Activated CD4-positive, alpha-beta T cell treated with anti-CD3 and anti-CD28 coated beads, Interleukin-2, amount 10 ng/mL, durations not matched to agents 7 days and 5 days (primary cell): ENCODE results near the gene PTPRN2. TPM values are rescaled to one million over a fixed set of nuclear protein-coding genes. Genes with fewer than 3 reads are reported as not detected.

Source experiments
- CTCF ChIA-PET: fragments of 350-600 bp; sonication (Branson Sonifier 250); formaldehyde crosslinking; loops from one replicate; lab custom pipeline; 2021; ENCODE audit warnings: antibody characterized with exemption; lab: Charles Lee
- POLR2A ChIA-PET: fragments of 350-600 bp; sonication (Branson Sonifier 250); formaldehyde crosslinking; loops from one replicate; lab custom pipeline; 2021; ENCODE audit warnings: antibody characterized with exemption; lab: Charles Lee
- DNase-seq: peaks from one replicate; pipeline ENCODE4 v3.0.0-alpha.2; 2020
- H3K27ac Mint-ChIP-seq: one replicate; pipeline ENCODE4 v1.8.0; 2021; ENCODE audit warnings: mild to moderate bottlenecking, moderate library complexity, mixed read lengths
- H3K27me3 Mint-ChIP-seq: one replicate; pipeline ENCODE4 v1.8.0; 2021; ENCODE audit warnings: mixed read lengths
- H3K36me3 Mint-ChIP-seq: one replicate; pipeline ENCODE4 v1.8.0; 2021; ENCODE audit warnings: low read depth, mixed read lengths
- H3K4me1 Mint-ChIP-seq: one replicate; pipeline ENCODE4 v1.8.0; 2021; ENCODE audit warnings: mixed read lengths
- H3K4me3 Mint-ChIP-seq: one replicate; pipeline ENCODE4 v1.8.0; 2021; ENCODE audit warnings: mild to moderate bottlenecking, moderate library complexity, mixed read lengths
- H3K9me3 Mint-ChIP-seq: one replicate; pipeline ENCODE4 v1.8.0; 2021; ENCODE audit warnings: mixed read lengths
- total RNA-seq, 2 experiments: library from RNA; stranded (reverse); gene quantifications; one replicate each; pipeline ENCODE4 v1.2.3, GENCODE V29; 2021

The PTPRN2 gene
- total RNA-seq, 2 experiments from 2014 or later: 2.6 to 2.7 TPM

GRCh38 chr7:158582089-158582456 is 5.5 kb downstream of the PTPRN2 start:
- Mint-ChIP-seq H3K4me1 (peaks cover 7% of the 10 kb centered on the region), H3K9me3 (peaks cover 15% of the 10 kb centered on the region), H3K27ac (no peak overlapping the region), H3K27me3 (peaks cover 25% of the 10 kb centered on the region), H3K36me3 (no peaks in the 10 kb centered on the region), H3K4me3 (no peak overlapping the region)
- no peak for DNase-seq
- CTCF ChIA-PET: no interaction called here
- POLR2A ChIA-PET: no interaction called here

GRCh38 chr7:158581440-158582088 is 6.1 kb downstream of the PTPRN2 start:
- Mint-ChIP-seq H3K36me3 (no peaks in the 10 kb centered on the region), H3K27ac (no peak overlapping the region), H3K4me1 (peaks cover 7% of the 10 kb centered on the region), H3K27me3 (peaks cover 25% of the 10 kb centered on the region), H3K9me3 (peaks cover 15% of the 10 kb centered on the region), H3K4me3 (no peak overlapping the region)
- ChIA-PET POLR2A (no interaction called here), CTCF (no interaction called here)
- no peak for DNase-seq

GRCh38 chr7:158579662-158580646 is 7.7 kb downstream of the PTPRN2 start:
- H3K4me1 Mint-ChIP-seq: peaks cover 4% of the 10 kb centered on the region
- H3K27ac Mint-ChIP-seq: no peak overlapping the region
- POLR2A ChIA-PET: no interaction called here
- CTCF ChIA-PET: no interaction called here
- peaks cover 9% of the 10 kb centered on the region for H3K27me3 Mint-ChIP-seq
- H3K4me3 Mint-ChIP-seq: no peak overlapping the region
- H3K36me3 Mint-ChIP-seq: no peaks in the 10 kb centered on the region
- H3K9me3 Mint-ChIP-seq: peaks cover 15% of the 10 kb centered on the region
- DNase-seq: no peak

- CTCF ChIA-PET: no interaction called here
- Mint-ChIP-seq H3K4me3 (no peak overlapping the region), H3K4me1 (no peaks in the 10 kb centered on the region), H3K36me3 (no peaks in the 10 kb centered on the region), H3K9me3 (peaks cover 15% of the 10 kb centered on the region), H3K27ac (no peak overlapping the region), H3K27me3 (peaks cover 22% of the 10 kb centered on the region)
- DNase-seq: no peak
- POLR2A ChIA-PET: no interaction called here
Measured at GRCh38 chr7:158576050-158576762, 11.4 kb downstream of the PTPRN2 start.

- POLR2A ChIA-PET: no interaction called here
- peaks cover 6% of the 10 kb centered on the region for H3K9me3 Mint-ChIP-seq
- no peaks in the 10 kb centered on the region for H3K36me3 Mint-ChIP-seq
- CTCF ChIA-PET: no interaction called here
- H3K4me1 Mint-ChIP-seq: no peaks in the 10 kb centered on the region
- H3K27me3 Mint-ChIP-seq: peaks cover 25% of the 10 kb centered on the region
- H3K4me3 Mint-ChIP-seq: no peak overlapping the region
- no peak for DNase-seq
- no peak overlapping the region for H3K27ac Mint-ChIP-seq
Measured at GRCh38 chr7:158574308-158575036, 13.2 kb downstream of the PTPRN2 start.

- no peaks in the 10 kb centered on the region for H3K4me1 Mint-ChIP-seq
- CTCF ChIA-PET: no interaction called here
- H3K4me3 Mint-ChIP-seq: no peak overlapping the region
- POLR2A ChIA-PET: no interaction called here
- H3K36me3 Mint-ChIP-seq: no peaks in the 10 kb centered on the region
- peaks cover 30% of the 10 kb centered on the region for H3K27me3 Mint-ChIP-seq
- H3K27ac Mint-ChIP-seq: no peak overlapping the region
- no peak for DNase-seq
- no peaks in the 10 kb centered on the region for H3K9me3 Mint-ChIP-seq
Measured at GRCh38 chr7:158573310-158573709, 14.3 kb downstream of the PTPRN2 start.

GRCh38 chr7:158572000-158572828 is 15.4 kb downstream of the PTPRN2 start:
- H3K27me3 Mint-ChIP-seq: peaks cover 30% of the 10 kb centered on the region
- POLR2A ChIA-PET: no interaction called here
- CTCF ChIA-PET: no interaction called here
- no peak for DNase-seq
- no peaks in the 10 kb centered on the region for H3K4me1 Mint-ChIP-seq
- no peaks in the 10 kb centered on the region for H3K36me3 Mint-ChIP-seq
- no peak overlapping the region for H3K27ac Mint-ChIP-seq
- H3K9me3 Mint-ChIP-seq: no peaks in the 10 kb centered on the region
- H3K4me3 Mint-ChIP-seq: no peak overlapping the region

GRCh38 chr7:158570449-158571170 is 17.0 kb downstream of the PTPRN2 start:
- POLR2A ChIA-PET: no interaction called here

GRCh38 chr7:158569858-158570323 is 17.7 kb downstream of the PTPRN2 start:
- Mint-ChIP-seq H3K4me1 (no peaks in the 10 kb centered on the region), H3K9me3 (no peaks in the 10 kb centered on the region), H3K27ac (no peak overlapping the region), H3K27me3 (peaks cover 33% of the 10 kb centered on the region), H3K36me3 (no peaks in the 10 kb centered on the region), H3K4me3 (no peak overlapping the region)
- no peak for DNase-seq
- ChIA-PET POLR2A (no interaction called here), CTCF (no interaction called here)

More at GRCh38 chr7:158570449-158571170, 17.0 kb downstream of the PTPRN2 start:
- CTCF ChIA-PET: no interaction called here
- H3K4me1 Mint-ChIP-seq: no peaks in the 10 kb centered on the region
- H3K4me3 Mint-ChIP-seq: no peak overlapping the region
- no peaks in the 10 kb centered on the region for H3K9me3 Mint-ChIP-seq
- H3K27me3 Mint-ChIP-seq: peaks cover 33% of the 10 kb centered on the region
- H3K27ac Mint-ChIP-seq: no peak overlapping the region
- no peaks in the 10 kb centered on the region for H3K36me3 Mint-ChIP-seq
- DNase-seq: no peak

GRCh38 chr7:158568974-158569857 is 18.4 kb downstream of the PTPRN2 start:
- POLR2A ChIA-PET: no interaction called here
- CTCF ChIA-PET: no interaction called here

More at GRCh38 chr7:158568974-158569857, 18.4 kb downstream of the PTPRN2 start:
- H3K9me3 Mint-ChIP-seq: no peaks in the 10 kb centered on the region
- no peaks in the 10 kb centered on the region for H3K36me3 Mint-ChIP-seq
- no peak overlapping the region for H3K4me3 Mint-ChIP-seq
- H3K4me1 Mint-ChIP-seq: no peaks in the 10 kb centered on the region
- H3K27ac Mint-ChIP-seq: no peak overlapping the region
- H3K27me3 Mint-ChIP-seq: peaks cover 33% of the 10 kb centered on the region
- DNase-seq: no peak
